M059J (cell line): ENCODE data around the gene ST8SIA1. TPM values are rescaled to one million over a fixed set of nuclear protein-coding genes. Genes with fewer than 3 reads are reported as not detected.
A peak's percentile ranks its signal among the peaks of the same experiment; 100 is the strongest.

Source experiments
- DNase-seq: peaks from one replicate; pipeline ENCODE4 v3.0.0-alpha.2; 2012; ENCODE audit warnings: low read depth
- total RNA-seq: library from RNA; depleted of rRNA; stranded (reverse); fragments of >200 nt; shearing (Covaris generic); gene quantifications from 2 replicates; pipeline ENCODE4 v1.2.3, GENCODE V29; 2014

Gene ST8SIA1
- total RNA-seq, 1 experiment from 2014 or later: 2.5 TPM

GRCh38 chr12:22332202-22332601 lies 2.3 kb downstream of the ST8SIA1 start:
- DNase-seq: no peak

- no peak for DNase-seq
Measured at GRCh38 chr12:22329621-22330020, 4.9 kb downstream of the ST8SIA1 start.

- DNase-seq: no peak
Measured at GRCh38 chr12:22325218-22325617, 9.3 kb downstream of the ST8SIA1 start.

- no peak for DNase-seq
Measured at GRCh38 chr12:22322091-22322490, 12.4 kb downstream of the ST8SIA1 start.

- DNase-seq: no peak
Measured at GRCh38 chr12:22321638-22322037, 12.9 kb downstream of the ST8SIA1 start.

GRCh38 chr12:22321018-22321605 lies 13.4 kb downstream of the ST8SIA1 start:
- DNase-seq: no peak

GRCh38 chr12:22318108-22318737 lies 16.3 kb downstream of the ST8SIA1 start:
- peak; percentile 41 for DNase-seq

GRCh38 chr12:22313963-22314330 lies 20.6 kb downstream of the ST8SIA1 start:
- DNase-seq: no peak

GRCh38 chr12:22313286-22313962 lies 21.1 kb downstream of the ST8SIA1 start:
- DNase-seq: no peak

GRCh38 chr12:22312336-22312735 lies 22.2 kb downstream of the ST8SIA1 start:
- DNase-seq: peak; percentile 74

GRCh38 chr12:22310709-22311108 lies 23.8 kb downstream of the ST8SIA1 start:
- no peak for DNase-seq

- DNase-seq: no peak
Measured at GRCh38 chr12:22310275-22310674, 24.2 kb downstream of the ST8SIA1 start.

GRCh38 chr12:22307811-22308210 lies 26.7 kb downstream of the ST8SIA1 start:
- no peak for DNase-seq

GRCh38 chr12:22306311-22306710 lies 28.2 kb downstream of the ST8SIA1 start:
- DNase-seq: no peak

- DNase-seq: no peak
Measured at GRCh38 chr12:22304341-22304740, 30.2 kb downstream of the ST8SIA1 start.

- peak; percentile 27 for DNase-seq
Measured at GRCh38 chr12:22299294-22299912, 35.1 kb downstream of the ST8SIA1 start.

- no peak for DNase-seq
Measured at GRCh38 chr12:22289250-22289649, 45.3 kb downstream of the ST8SIA1 start.

GRCh38 chr12:22287776-22288621 lies 46.5 kb downstream of the ST8SIA1 start:
- DNase-seq: peak; percentile 71

GRCh38 chr12:22287101-22287500 lies 47.4 kb downstream of the ST8SIA1 start:
- DNase-seq: no peak

GRCh38 chr12:22286569-22286968 lies 47.9 kb downstream of the ST8SIA1 start:
- peak; percentile 63 for DNase-seq

- DNase-seq: no peak
Measured at GRCh38 chr12:22285846-22286245, 48.7 kb downstream of the ST8SIA1 start.

- no peak for DNase-seq
Measured at GRCh38 chr12:22284871-22285270, 49.6 kb downstream of the ST8SIA1 start.
